DND-41 (cell line): ENCODE data around the gene WHRN.
A peak's percentile ranks its signal among the peaks of the same experiment; 100 is the strongest.

Experiments
- ATAC-seq: fragments of 200-7000 bp; cut with Tn5 transposase; 3 replicates; pipeline ENCODE4 v1.9.1; 2021; ENCODE audit warnings: low read depth; ENCODE audit not compliant: insufficient read depth
- DNase-seq: peaks from one replicate; pipeline ENCODE4 v3.0.0-alpha.2; 2020
- H2AFZ ChIP-seq: 2 replicates; pipeline ENCODE4 v1.6.0; 2012; ENCODE audit warnings: low read depth, low read length
- H3K27ac ChIP-seq: 2 replicates; pipeline ENCODE4 v1.5.1; 2012; ENCODE audit warnings: low read length, inconsistent platforms
- H3K27me3 ChIP-seq: fragments of 200-600 bp; sonication (generic); 2 replicates; pipeline ENCODE4 v1.6.0; 2012; ENCODE audit warnings: low read length, mild to moderate bottlenecking, inconsistent platforms; ENCODE audit not compliant: insufficient read depth, poor library complexity
- H3K36me3 ChIP-seq: 2 replicates; pipeline ENCODE4 v1.5.1; 2012; ENCODE audit warnings: low read length, inconsistent platforms; ENCODE audit not compliant: insufficient read depth
- H3K4me1 ChIP-seq: 2 replicates; pipeline ENCODE4 v1.5.1; 2012; ENCODE audit warnings: mild to moderate bottlenecking, low read length; ENCODE audit not compliant: insufficient read depth
- H3K4me2 ChIP-seq: 2 replicates; pipeline ENCODE4 v1.6.0; 2012; ENCODE audit warnings: mild to moderate bottlenecking, moderate library complexity, low read length, inconsistent platforms; ENCODE audit not compliant: insufficient read depth
- H3K4me3 ChIP-seq, 2 experiments: fragments of 200-600 bp in 1 of 2; shearing (Covaris generic) in 1 of 2; 2 replicates each; pipeline ENCODE4 v1.5.1; 2012 to 2016; ENCODE audit warnings: inconsistent platforms in 2 of 2, low read length in 2 of 2, mild to moderate bottlenecking in 2 of 2, low read depth in 1 of 2, moderate library complexity in 1 of 2
- H3K79me2 ChIP-seq: 2 replicates; pipeline ENCODE4 v1.6.0; 2012; ENCODE audit warnings: low read length, inconsistent platforms; ENCODE audit not compliant: insufficient read depth
- H3K9ac ChIP-seq: 2 replicates; pipeline ENCODE4 v1.6.0; 2012; ENCODE audit warnings: low read depth, mild to moderate bottlenecking, inconsistent platforms, low read length, moderate library complexity
- H3K9me3 ChIP-seq: 2 replicates; pipeline ENCODE4 v1.5.1; 2012; ENCODE audit warnings: low read length, moderate library complexity, mild to moderate bottlenecking, inconsistent platforms; ENCODE audit not compliant: insufficient read depth, severe bottlenecking
- H4K20me1 ChIP-seq: 2 replicates; pipeline ENCODE4 v1.6.0; 2012; ENCODE audit warnings: low read length; ENCODE audit not compliant: insufficient read depth
- EZH2 ChIP-seq: IDR thresholded peaks from 3 replicates; pipeline ENCODE4 v1.6.1; 2012; ENCODE audit warnings: borderline replicate concordance, low read depth, mild to moderate bottlenecking, moderate library complexity, low read length, inconsistent platforms; ENCODE audit not compliant: severe bottlenecking
- TF ChIP-seq, protein P1 (sequence below): IDR thresholded peaks from 2 replicates; pipeline ENCODE4 v1.5.1; 2012; ENCODE audit warnings: borderline replicate concordance, low read length, moderate library complexity, mild to moderate bottlenecking; ENCODE audit not compliant: poor library complexity, severe bottlenecking; ENCODE audit errors: extremely low read depth

The WHRN gene

DNA sequence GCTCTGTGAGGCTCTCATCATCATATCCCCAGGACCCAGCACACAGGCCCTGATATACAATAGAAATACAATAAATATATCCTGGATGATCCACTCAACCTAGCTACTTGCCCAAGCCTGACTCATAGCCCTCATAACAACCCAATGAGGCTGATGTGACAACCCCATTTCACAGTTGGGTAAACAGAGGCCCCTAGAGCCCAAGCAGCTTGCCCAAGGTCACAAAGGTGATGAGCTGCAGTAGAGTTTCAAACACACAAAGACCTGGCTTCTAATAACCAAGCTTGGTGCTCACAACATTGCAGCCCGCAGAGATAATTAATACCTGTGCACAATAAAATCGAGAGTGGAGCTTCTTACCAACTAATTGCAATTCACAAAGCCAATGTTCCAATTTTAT, 114.3 kb downstream of the WHRN start:
- TF ChIP-seq, protein P1, sequence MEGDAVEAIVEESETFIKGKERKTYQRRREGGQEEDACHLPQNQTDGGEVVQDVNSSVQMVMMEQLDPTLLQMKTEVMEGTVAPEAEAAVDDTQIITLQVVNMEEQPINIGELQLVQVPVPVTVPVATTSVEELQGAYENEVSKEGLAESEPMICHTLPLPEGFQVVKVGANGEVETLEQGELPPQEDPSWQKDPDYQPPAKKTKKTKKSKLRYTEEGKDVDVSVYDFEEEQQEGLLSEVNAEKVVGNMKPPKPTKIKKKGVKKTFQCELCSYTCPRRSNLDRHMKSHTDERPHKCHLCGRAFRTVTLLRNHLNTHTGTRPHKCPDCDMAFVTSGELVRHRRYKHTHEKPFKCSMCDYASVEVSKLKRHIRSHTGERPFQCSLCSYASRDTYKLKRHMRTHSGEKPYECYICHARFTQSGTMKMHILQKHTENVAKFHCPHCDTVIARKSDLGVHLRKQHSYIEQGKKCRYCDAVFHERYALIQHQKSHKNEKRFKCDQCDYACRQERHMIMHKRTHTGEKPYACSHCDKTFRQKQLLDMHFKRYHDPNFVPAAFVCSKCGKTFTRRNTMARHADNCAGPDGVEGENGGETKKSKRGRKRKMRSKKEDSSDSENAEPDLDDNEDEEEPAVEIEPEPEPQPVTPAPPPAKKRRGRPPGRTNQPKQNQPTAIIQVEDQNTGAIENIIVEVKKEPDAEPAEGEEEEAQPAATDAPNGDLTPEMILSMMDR: no peak
- Histone ChIP-seq H3K9me3 (no peaks in the 10 kb centered on the region), H3K9ac (no peak overlapping the region), H3K27me3 (no peaks in the 10 kb centered on the region), H3K4me1 (peaks cover 38% of the 10 kb centered on the region), H3K79me2 (peaks cover 74% of the 10 kb centered on the region), H4K20me1 (peaks cover 7% of the 10 kb centered on the region; the same call in 1 of the 2 replicates), H3K4me3 (no peak overlapping the region), H2AFZ (no peak overlapping the region), H3K27ac (no peak overlapping the region), H3K36me3 (peaks cover 14% of the 10 kb centered on the region), H3K4me2 (no peak overlapping the region)
- ATAC-seq: no peak
- no peak for DNase-seq

DNA sequence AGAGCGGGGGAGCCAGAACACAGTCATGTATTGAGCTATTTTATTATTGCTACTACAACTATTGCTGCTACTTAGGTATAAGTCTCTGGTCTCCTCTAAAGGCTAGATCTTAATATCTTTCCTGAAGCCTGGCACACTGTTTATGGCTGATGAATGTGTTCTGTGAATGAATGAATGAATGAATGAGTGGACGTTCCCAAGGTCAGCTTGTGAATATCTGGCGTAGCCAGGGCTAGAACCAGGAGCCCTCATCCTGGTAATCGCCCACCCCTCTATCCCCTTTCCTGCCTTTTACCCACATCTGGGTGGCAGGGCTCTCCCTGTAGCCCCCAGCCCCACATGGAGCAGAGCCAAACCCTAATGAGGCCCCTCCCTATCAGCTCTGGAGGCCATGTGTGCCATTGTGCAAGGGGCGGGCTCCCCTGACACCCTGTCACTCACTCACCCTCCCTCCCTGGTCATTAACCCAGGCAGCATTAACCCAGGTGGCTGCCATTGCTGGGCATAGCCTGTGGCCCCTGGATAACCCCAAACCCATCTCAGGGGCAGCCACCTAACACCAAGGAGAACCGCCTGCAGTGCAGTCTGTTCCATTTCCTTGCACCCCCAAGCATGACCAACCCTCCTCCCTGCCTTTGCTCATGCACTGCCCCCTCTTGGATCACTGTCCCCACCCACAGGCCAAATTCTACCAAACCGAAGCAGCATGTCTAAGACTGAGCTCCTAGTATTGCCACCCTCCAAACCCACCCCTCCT, 115.5 kb downstream of the WHRN start:
- Histone ChIP-seq H3K4me1 (peaks cover 49% of the 10 kb centered on the region), H3K79me2 (peaks cover 69% of the 10 kb centered on the region), H3K27me3 (no peaks in the 10 kb centered on the region), H3K27ac (peak overlapping the region; percentile 97), H3K4me3 (0 out of 4 replicates have a peak overlapping the region, but pooled peaks of 1 of the 2 experiments have one; percentile 84), H3K9ac (peak overlapping the region; percentile 90; the same call in 1 of the 2 replicates), H3K9me3 (no peaks in the 10 kb centered on the region), H3K4me2 (peak overlapping the region; percentile 71), H4K20me1 (peaks cover 7% of the 10 kb centered on the region; the same call in 1 of the 2 replicates), H2AFZ (no peak overlapping the region), H3K36me3 (peaks cover 4% of the 10 kb centered on the region)
- no peak for ATAC-seq
- TF ChIP-seq EZH2: no peak
- TF ChIP-seq, protein P1: no peak
- DNase-seq: no peak

DNA sequence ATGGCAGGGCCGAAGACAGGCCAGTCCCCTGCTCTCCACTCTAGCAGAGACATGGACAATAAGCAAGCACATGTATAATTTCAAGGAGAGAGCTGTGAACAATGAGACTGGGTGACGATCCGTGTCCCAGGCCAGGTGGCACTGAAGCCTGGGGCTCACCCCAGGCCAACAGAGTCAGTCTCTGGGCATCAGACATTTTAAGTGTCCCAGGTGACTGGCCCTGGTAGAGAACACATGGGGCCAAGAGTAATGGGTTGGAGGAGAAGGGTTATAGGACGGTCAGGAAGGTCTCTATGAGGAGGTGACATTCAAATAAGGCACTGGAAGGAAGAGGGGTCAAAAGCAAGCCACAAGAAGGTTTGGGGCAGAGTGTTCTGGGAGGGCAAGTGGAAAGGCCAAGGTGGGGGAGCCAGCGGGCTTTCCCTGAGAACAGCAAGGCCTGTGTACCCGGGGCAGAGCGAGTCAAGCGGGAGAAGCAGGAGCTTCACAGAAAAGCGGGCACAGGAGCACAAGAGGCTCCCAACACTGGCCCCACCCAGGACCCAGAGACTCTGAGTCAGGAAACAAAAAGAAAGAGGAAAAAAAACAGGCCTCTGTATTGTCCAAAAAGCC, 116.4 kb downstream of the WHRN start:
- Histone ChIP-seq H3K9ac (peak overlapping the region; percentile 90), H3K4me1 (peaks cover 58% of the 10 kb centered on the region), H3K27ac (peak overlapping the region; percentile 97), H3K27me3 (no peaks in the 10 kb centered on the region), H3K36me3 (peaks cover 10% of the 10 kb centered on the region), H3K4me3 (peak overlapping the region in 1 of 2 experiments; percentile 84; a peak in 3 of 4 replicates), H3K79me2 (peaks cover 72% of the 10 kb centered on the region), H4K20me1 (peaks cover 7% of the 10 kb centered on the region; the same call in 1 of the 2 replicates), H3K9me3 (no peaks in the 10 kb centered on the region), H2AFZ (no peak overlapping the region), H3K4me2 (peak overlapping the region; percentile 71)
- ATAC-seq (no peak), DNase-seq (no peak)
- TF ChIP-seq EZH2: no peak
- TF ChIP-seq, protein P1: no peak
